ENCODE data around the gene SLC38A10. TPM values are rescaled to one million over a fixed set of nuclear protein-coding genes. Genes with fewer than 3 reads are reported as not detected.

The SLC38A10 gene
- total RNA-seq, 1 donor from 2014 or later, result 87.3 TPM

GRCh38 chr17:81253358-81254131 lies 41.6 kb downstream of the SLC38A10 start:
- ATAC-seq (peak; percentile 62), DNase-seq (no peak)
- peaks cover 14% of the 10 kb centered on the region for H3K4me1 ChIP-seq
- no peak overlapping the region for H3K27ac ChIP-seq
- no peaks in the 10 kb centered on the region for H3K9me3 ChIP-seq
- no peaks in the 10 kb centered on the region for H3K27me3 ChIP-seq
- peak; percentile 77 for TF ChIP-seq CTCF (IDR thresholded peaks at IDR 0.05)
- intact Hi-C loops (cut with DNase I), result loop anchor here (10.0 kb wide), 2 partner anchors 231 to 331 kb away; no protein-coding TSS in a partner anchor
- H3K36me3 ChIP-seq, result peaks cover 44% of the 10 kb centered on the region
- no peak overlapping the region for H3K4me3 ChIP-seq

- intact Hi-C loops (cut with DNase I), result loop anchor here (10.0 kb wide), 2 partner anchors 232 to 332 kb away; no protein-coding TSS in a partner anchor
- Histone ChIP-seq H3K9me3 (no peaks in the 10 kb centered on the region), H3K27ac (no peak overlapping the region), H3K36me3 (peaks cover 38% of the 10 kb centered on the region), H3K4me1 (peaks cover 14% of the 10 kb centered on the region), H3K4me3 (no peak overlapping the region), H3K27me3 (no peaks in the 10 kb centered on the region)
- DNase-seq (no peak), ATAC-seq (no peak)
- TF ChIP-seq CTCF (IDR thresholded peaks at IDR 0.05), result no peak
Measured at GRCh38 chr17:81252987-81253329, 42.1 kb downstream of the SLC38A10 start.

GRCh38 chr17:81252326-81252986 lies 42.7 kb downstream of the SLC38A10 start:
- Histone ChIP-seq H3K27ac (no peak overlapping the region), H3K4me3 (no peak overlapping the region), H3K27me3 (no peaks in the 10 kb centered on the region), H3K36me3 (peaks cover 33% of the 10 kb centered on the region), H3K4me1 (peaks cover 14% of the 10 kb centered on the region), H3K9me3 (no peaks in the 10 kb centered on the region)
- intact Hi-C loops (cut with DNase I), result loop anchor here (10.0 kb wide), 2 partner anchors 232 to 332 kb away; no protein-coding TSS in a partner anchor
- no peak for TF ChIP-seq CTCF (IDR thresholded peaks at IDR 0.05)
- ATAC-seq (no peak), DNase-seq (no peak)

- no peak overlapping the region for H3K27ac ChIP-seq
- H3K4me1 ChIP-seq, result peaks cover 14% of the 10 kb centered on the region
- no peaks in the 10 kb centered on the region for H3K27me3 ChIP-seq
- H3K4me3 ChIP-seq, result no peak overlapping the region
- TF ChIP-seq CTCF (IDR thresholded peaks at IDR 0.05), result no peak
- no peaks in the 10 kb centered on the region for H3K9me3 ChIP-seq
- intact Hi-C loops (cut with DNase I), result loop anchor here (10.0 kb wide), 2 partner anchors 233 to 333 kb away; no protein-coding TSS in a partner anchor
- ATAC-seq, result no peak
- H3K36me3 ChIP-seq, result peaks cover 33% of the 10 kb centered on the region
- no peak for DNase-seq
Measured at GRCh38 chr17:81251709-81252301, 43.3 kb downstream of the SLC38A10 start.

GRCh38 chr17:81251094-81251708 lies 43.9 kb downstream of the SLC38A10 start:
- intact Hi-C loops (cut with DNase I), result loop anchor here (10.0 kb wide), 2 partner anchors 234 to 334 kb away; no protein-coding TSS in a partner anchor
- DNase-seq, result no peak
- H3K9me3 ChIP-seq, result no peaks in the 10 kb centered on the region
- no peaks in the 10 kb centered on the region for H3K27me3 ChIP-seq
- no peak for ATAC-seq
- H3K27ac ChIP-seq, result no peak overlapping the region
- no peak overlapping the region for H3K4me3 ChIP-seq
- H3K36me3 ChIP-seq, result peaks cover 33% of the 10 kb centered on the region
- TF ChIP-seq CTCF (IDR thresholded peaks at IDR 0.05), result no peak
- peaks cover 14% of the 10 kb centered on the region for H3K4me1 ChIP-seq

Measured in upper lobe of right lung (tissue), 1 donor.